HG03066 (cell line): ENCODE data around the gene SYS1.

ENCODE experiments used
- ATAC-seq: cut with Tn5 transposase; IDR thresholded peaks from one replicate; pipeline ENCODE4 v1.9.1; 2021; ENCODE audit warnings: low read depth; ENCODE audit not compliant: unreplicated experiment

SYS1 gene

GRCh38 chr20:45409521-45410272 lies 46.7 kb downstream of the SYS1 start:
- ATAC-seq, result no peak

GRCh38 chr20:45410887-45411286 lies 47.9 kb downstream of the SYS1 start:
- ATAC-seq, result no peak

- ATAC-seq, result no peak
Measured at GRCh38 chr20:45412653-45413052, 49.7 kb downstream of the SYS1 start.

GRCh38 chr20:45413479-45413878 lies 50.5 kb downstream of the SYS1 start:
- ATAC-seq, result no peak

- ATAC-seq, result peak; percentile 67
Measured at GRCh38 chr20:45415822-45416637, 53.1 kb downstream of the SYS1 start, which contains the start of gene PIGT. Gene PIGT, plus strand, starts transcription at chr20:45416141. Its CDS starts 16 bp downstream, at chr20:45416157.

- ATAC-seq, result no peak
Measured at GRCh38 chr20:45416917-45417316, 54.0 kb downstream of the SYS1 start.
